Metanephros (tissue), 1 donor: Measurements from ENCODE around the gene TRPV5. TPM values are rescaled to one million over a fixed set of nuclear protein-coding genes. Genes with fewer than 3 reads are reported as not detected.

Experiments used
- total RNA-seq: library from RNA; depleted of rRNA; stranded (reverse); fragments of >200 nt; gene quantifications from one replicate; pipeline ENCODE4 v1.2.3, GENCODE V29; 2014

Gene TRPV5
- 1.1 TPM for total RNA-seq

GRCh38 chr7:142933624-142934023, at the start of gene TRPV5:
Gene TRPV5 (minus strand): TSS chr7:142933746. CDS start chr7:142933459, 287 bp downstream.

GRCh38 chr7:142961973-142962926, 28.7 kb upstream of the TRPV5 start, which contains the start of gene KEL:
Gene KEL (minus strand): TSS chr7:142962363. CDS start chr7:142962206, 157 bp downstream.

DNA sequence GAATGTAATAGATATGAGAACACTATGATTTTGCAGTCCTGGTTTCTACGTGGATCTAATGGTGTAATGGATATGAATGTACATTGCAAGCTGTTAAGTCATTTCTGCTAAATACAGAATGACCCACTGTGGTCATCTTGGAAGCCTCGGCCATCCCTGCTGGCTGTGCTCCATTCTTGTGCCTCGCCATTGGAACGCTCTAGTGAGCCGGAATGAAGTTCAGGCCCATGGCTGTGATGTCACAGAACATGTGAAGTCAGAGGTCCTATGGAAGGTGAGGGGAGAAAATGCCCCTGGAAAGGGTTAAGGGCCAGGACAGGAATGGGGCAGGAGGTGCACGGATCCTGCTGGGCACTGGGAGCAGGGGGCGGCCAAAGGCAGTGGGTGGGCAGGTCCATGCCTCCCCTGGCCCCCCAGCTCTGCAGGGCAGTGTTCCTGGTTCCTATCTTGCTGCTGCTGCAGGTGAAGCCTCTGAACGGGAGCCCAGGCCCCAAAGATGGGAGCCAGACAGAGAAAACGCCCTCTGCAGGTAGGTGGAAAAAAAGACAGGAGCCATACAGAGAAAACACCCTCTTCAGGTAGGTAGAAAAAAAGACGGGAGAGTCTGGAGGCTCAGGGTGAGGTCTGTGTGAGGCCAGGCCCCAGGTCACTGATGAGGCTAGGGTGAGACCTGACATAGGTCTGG, 5.8 kb upstream of the TRPV5 start, which contains the start of gene LLCFC1:
Gene LLCFC1 (plus strand): TSS at position 259 of the 685 bp plus-strand sequence. CDS start 138 bp downstream, at position 397.

DNA sequence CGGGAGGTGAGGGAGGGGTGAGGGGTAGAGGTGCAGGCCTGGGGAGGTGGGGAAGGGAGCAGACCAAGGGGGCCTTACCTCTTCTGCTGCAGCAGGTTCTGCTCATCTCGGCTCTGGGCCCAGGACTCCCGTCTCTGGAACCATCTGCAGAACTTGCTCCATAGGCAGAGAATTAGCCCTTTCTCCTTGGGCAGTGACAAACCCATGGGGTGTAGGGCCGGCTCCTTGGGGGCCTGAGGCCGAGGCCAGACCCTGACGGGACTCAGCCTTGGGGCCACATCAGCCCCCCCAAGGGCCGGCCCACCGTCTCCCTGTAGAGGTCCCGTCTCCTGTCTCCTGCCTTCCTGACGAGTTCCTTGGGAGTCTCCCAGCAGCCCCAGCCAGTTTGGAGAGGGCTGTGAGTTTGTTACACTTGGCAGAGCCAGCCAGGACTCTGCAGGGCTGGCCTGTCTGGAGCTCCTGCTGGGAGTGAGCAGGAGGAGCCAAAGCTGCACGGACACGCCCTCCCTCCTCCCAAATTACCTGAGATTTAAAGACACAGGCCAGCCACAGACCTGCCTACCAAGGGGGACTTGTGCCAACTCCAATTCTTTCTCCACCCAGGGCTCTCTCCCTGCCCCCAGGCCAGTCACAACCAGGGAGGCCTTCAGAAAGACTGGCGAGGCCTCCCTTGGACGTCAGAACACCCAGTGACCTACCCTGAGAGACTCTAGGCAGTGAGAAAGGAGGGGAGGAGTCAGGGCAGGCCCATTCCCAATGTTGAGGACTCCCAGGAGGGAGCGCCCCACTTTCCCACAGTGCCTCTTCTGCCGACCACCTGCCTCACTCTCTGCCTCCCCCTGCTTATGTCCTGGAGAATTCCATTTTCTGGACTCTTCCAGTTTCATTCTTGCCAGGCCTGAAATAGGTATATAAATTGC, 48.0 kb downstream of the TRPV5 start, which contains the start of gene TRPV6:
Gene TRPV6 (minus strand): TSS at position 435 of the 920 bp plus-strand sequence.

Other genes starting within 250 kb of the TRPV5 start
- gene PRSS1, start 184.3 kb downstream of the TRPV5 start, total RNA-seq: 0.41 TPM
- 0.58 TPM for gene PRSS2, start 162.8 kb downstream of the TRPV5 start, total RNA-seq
- 17.6 TPM for gene EPHB6, start 78.7 kb downstream of the TRPV5 start, total RNA-seq
- gene TRPV6, start 48.0 kb downstream of the TRPV5 start, total RNA-seq: 5.2 TPM
- gene LLCFC1, start 5.7 kb upstream of the TRPV5 start, total RNA-seq: not detected
- 3.2 TPM for gene KEL, start 28.6 kb upstream of the TRPV5 start, total RNA-seq
- gene OR9A2, start 93.4 kb upstream of the TRPV5 start, total RNA-seq: 0.53 TPM
- gene OR6V1, start 118.6 kb upstream of the TRPV5 start, total RNA-seq: not detected
- gene PIP, start 198.3 kb upstream of the TRPV5 start, total RNA-seq: not detected
- gene TAS2R39, start 249.7 kb upstream of the TRPV5 start, total RNA-seq: not detected